Stimulated activated CD8-positive, alpha-beta memory T cell treated with anti-CD3 and anti-CD28 coated beads, Interleukin-15, amount 100 ng/mL, for 48 hours (primary cell): ENCODE results near the gene PLVAP.

ENCODE experiments used
- DNase-seq, 2 donors: peaks; one replicate each; pipeline ENCODE4 v3.0.0-alpha.2; 2020; ENCODE audit warnings: low read depth in 2 of 2

PLVAP gene

GRCh38 chr19:17359905-17360800, 17.0 kb downstream of the PLVAP start:
- DNase-seq = no peak

- no peak for DNase-seq
These were observed 18.7 kb downstream of the PLVAP start for GRCh38 chr19:17358395-17358794.

- no peak for DNase-seq
These were observed 19.4 kb downstream of the PLVAP start for GRCh38 chr19:17357724-17358123.

- no peak for DNase-seq
These were observed 20.0 kb downstream of the PLVAP start for GRCh38 chr19:17357078-17357666.

GRCh38 chr19:17353386-17353785, 23.8 kb downstream of the PLVAP start:
- DNase-seq = no peak

GRCh38 chr19:17352608-17353280, 24.4 kb downstream of the PLVAP start:
- no peak for DNase-seq

GRCh38 chr19:17351815-17352435, 25.2 kb downstream of the PLVAP start:
- DNase-seq = no peak

GRCh38 chr19:17348700-17349099, 28.4 kb downstream of the PLVAP start:
- DNase-seq = no peak

- no peak for DNase-seq
These were observed 29.3 kb downstream of the PLVAP start for GRCh38 chr19:17347877-17348276.

- no peak for DNase-seq
These were observed 29.8 kb downstream of the PLVAP start for GRCh38 chr19:17347361-17347760.

GRCh38 chr19:17346109-17346671, 31.0 kb downstream of the PLVAP start:
- peak in 1 of 2 donors; percentile 59 for DNase-seq

GRCh38 chr19:17341845-17342244, 35.3 kb downstream of the PLVAP start:
- DNase-seq = no peak

GRCh38 chr19:17341386-17341785, 35.8 kb downstream of the PLVAP start:
- DNase-seq = no peak

GRCh38 chr19:17340871-17341357, 36.2 kb downstream of the PLVAP start:
- no peak for DNase-seq

- no peak for DNase-seq
These were observed 36.8 kb downstream of the PLVAP start for GRCh38 chr19:17340302-17340870.

GRCh38 chr19:17339088-17339741, 37.9 kb downstream of the PLVAP start:
- peak in 1 of 2 donors; percentile 55 for DNase-seq

- no peak for DNase-seq
These were observed 38.6 kb downstream of the PLVAP start for GRCh38 chr19:17338433-17339078.

- no peak for DNase-seq
These were observed 39.3 kb downstream of the PLVAP start for GRCh38 chr19:17337675-17338432.

- DNase-seq = peak; percentile 92 to 93
These were observed 40.1 kb downstream of the PLVAP start, which contains the start of gene GTPBP3 for GRCh38 chr19:17336872-17337674. Gene GTPBP3, plus strand, starts transcription at chr19:17337553. Its CDS starts 59 bp downstream, at chr19:17337612.
